Neural cell (in vitro differentiated cells): ENCODE data around the gene PTCH1. TPM values are rescaled to one million over a fixed set of nuclear protein-coding genes. Genes with fewer than 3 reads are reported as not detected.

Experiments used
- H2AFZ ChIP-seq: fragments of 200-600, 300-800 bp; sonication (generic), shearing (Covaris generic); 2 replicates; pipeline ENCODE4 v1.6.0; 2014; ENCODE audit warnings: low read depth, mild to moderate bottlenecking, antibody characterized with exemption, low read length, moderate library complexity
- H3F3A ChIP-seq: fragments of 200-600 bp; shearing (Covaris generic); 2 replicates; pipeline ENCODE4 v1.6.1; 2016; ENCODE audit warnings: mild to moderate bottlenecking, moderate library complexity, mixed read lengths, antibody characterized with exemption, low read length; ENCODE audit not compliant: insufficient read depth, poor library complexity, severe bottlenecking
- H3K27ac ChIP-seq: fragments of 200-600, 300-800 bp; sonication (generic), shearing (Covaris generic); 2 replicates; pipeline ENCODE4 v1.5.1; 2014; ENCODE audit warnings: mild to moderate bottlenecking, low read length, moderate library complexity
- H3K27me3 ChIP-seq: fragments of 300-800, 200-600 bp; sonication (generic), shearing (Covaris generic); 2 replicates; pipeline ENCODE4 v1.6.0; 2014; ENCODE audit warnings: mild to moderate bottlenecking, low read depth, low read length, moderate library complexity; ENCODE audit not compliant: insufficient read depth
- H3K36me3 ChIP-seq: fragments of 300-800, 200-600 bp; sonication (generic), shearing (Covaris generic); 2 replicates; pipeline ENCODE4 v1.5.1; 2014; ENCODE audit warnings: mild to moderate bottlenecking, antibody characterized with exemption, low read length, moderate library complexity; ENCODE audit not compliant: insufficient read depth
- H3K4me2 ChIP-seq: fragments of 300-800, 200-600 bp; sonication (generic), shearing (Covaris generic); 2 replicates; pipeline ENCODE4 v1.6.0; 2014; ENCODE audit warnings: mild to moderate bottlenecking, low read length
- H3K4me3 ChIP-seq: fragments of 300-800, 200-600 bp; sonication (generic), shearing (Covaris generic); 2 replicates; pipeline ENCODE4 v1.5.1; 2014; ENCODE audit warnings: mild to moderate bottlenecking, low read length, moderate library complexity
- H3K79me2 ChIP-seq: fragments of 200-600 bp; shearing (Covaris generic); replicated peaks from 2 replicates; pipeline ENCODE4 v1.6.0; 2014; ENCODE audit warnings: mild to moderate bottlenecking, low read length, moderate library complexity; ENCODE audit not compliant: insufficient read depth
- H3K9ac ChIP-seq: fragments of 300-800, 200-600 bp; sonication (generic), shearing (Covaris generic); 2 replicates; pipeline ENCODE4 v1.6.1; 2016; ENCODE audit warnings: mild to moderate bottlenecking, low read length, mixed read lengths
- H3K9me2 ChIP-seq: fragments of 200-600 bp; shearing (Covaris generic); 2 replicates; pipeline ENCODE4 v1.6.1; 2016; ENCODE audit warnings: mild to moderate bottlenecking, low read length, mixed read lengths; ENCODE audit not compliant: insufficient read depth
- H3K9me3 ChIP-seq: fragments of 200-600, 300-800 bp; sonication (generic), shearing (Covaris generic); 2 replicates; pipeline ENCODE4 v1.6.1; 2016; ENCODE audit warnings: mild to moderate bottlenecking, mixed run types, low read length, moderate library complexity, mixed read lengths
- H4K20me1 ChIP-seq: fragments of 200-600 bp; shearing (Covaris generic); 2 replicates; pipeline ENCODE4 v1.6.1; 2016; ENCODE audit warnings: mild to moderate bottlenecking, mixed run types; ENCODE audit not compliant: insufficient read depth
- EP300 ChIP-seq: fragments of 450-650 bp; conservative IDR thresholded peaks from 2 replicates; pipeline ENCODE4 v1.6.1; 2014; ENCODE audit warnings: antibody characterized with exemption, mild to moderate bottlenecking, moderate library complexity; ENCODE audit not compliant: poor library complexity, severe bottlenecking
- EZH2 ChIP-seq: fragments of 200-600, 300-800 bp; shearing (Covaris generic), sonication (generic); IDR thresholded peaks from 2 replicates; pipeline ENCODE4 v1.6.1; 2014; ENCODE audit warnings: antibody characterized with exemption, low read length, borderline replicate concordance, mild to moderate bottlenecking; ENCODE audit not compliant: insufficient read depth, poor library complexity, severe bottlenecking
- MXI1 ChIP-seq: fragments of 450-650 bp; conservative IDR thresholded peaks from 2 replicates; pipeline ENCODE4 v1.6.1; 2014; ENCODE audit warnings: antibody characterized with exemption, mild to moderate bottlenecking; ENCODE audit not compliant: poor library complexity, severe bottlenecking
- POLR2AphosphoS5 ChIP-seq: IDR thresholded peaks from 2 replicates; pipeline ENCODE4 v1.6.1; 2012
- RAD21 ChIP-seq: fragments of 450-650 bp; conservative IDR thresholded peaks from 2 replicates; pipeline ENCODE4 v1.6.1; 2014; ENCODE audit warnings: antibody characterized with exemption, mild to moderate bottlenecking, moderate library complexity
- SMC3 ChIP-seq: fragments of 450-650 bp; conservative IDR thresholded peaks from 2 replicates; pipeline ENCODE4 v1.6.1; 2014; ENCODE audit warnings: antibody characterized with exemption, mild to moderate bottlenecking, moderate library complexity; ENCODE audit not compliant: poor library complexity
- TAF1 ChIP-seq: IDR thresholded peaks from 2 replicates; pipeline ENCODE4 v1.6.1; 2012; ENCODE audit warnings: low read depth
- polyA plus RNA-seq: library from polyadenylated mRNA; depleted of rRNA; stranded (reverse); fragments of >200 nt; gene quantifications from 2 replicates; pipeline ENCODE4 v1.2.3, GENCODE V29; 2014
- TF ChIP-seq, protein P1 (sequence below): fragments of 450-650 bp; IDR thresholded peaks from 2 replicates; pipeline ENCODE4 v1.5.1; 2014; ENCODE audit warnings: antibody characterized with exemption, mild to moderate bottlenecking, moderate library complexity; ENCODE audit not compliant: poor library complexity, severe bottlenecking
- TF ChIP-seq, protein P2 (sequence below): IDR thresholded peaks from 2 replicates; pipeline ENCODE4 v1.6.1; 2012; ENCODE audit warnings: borderline replicate concordance

Gene PTCH1
- polyA plus RNA-seq, 1 donor from 2014 or later, result 15.6 TPM

DNA sequence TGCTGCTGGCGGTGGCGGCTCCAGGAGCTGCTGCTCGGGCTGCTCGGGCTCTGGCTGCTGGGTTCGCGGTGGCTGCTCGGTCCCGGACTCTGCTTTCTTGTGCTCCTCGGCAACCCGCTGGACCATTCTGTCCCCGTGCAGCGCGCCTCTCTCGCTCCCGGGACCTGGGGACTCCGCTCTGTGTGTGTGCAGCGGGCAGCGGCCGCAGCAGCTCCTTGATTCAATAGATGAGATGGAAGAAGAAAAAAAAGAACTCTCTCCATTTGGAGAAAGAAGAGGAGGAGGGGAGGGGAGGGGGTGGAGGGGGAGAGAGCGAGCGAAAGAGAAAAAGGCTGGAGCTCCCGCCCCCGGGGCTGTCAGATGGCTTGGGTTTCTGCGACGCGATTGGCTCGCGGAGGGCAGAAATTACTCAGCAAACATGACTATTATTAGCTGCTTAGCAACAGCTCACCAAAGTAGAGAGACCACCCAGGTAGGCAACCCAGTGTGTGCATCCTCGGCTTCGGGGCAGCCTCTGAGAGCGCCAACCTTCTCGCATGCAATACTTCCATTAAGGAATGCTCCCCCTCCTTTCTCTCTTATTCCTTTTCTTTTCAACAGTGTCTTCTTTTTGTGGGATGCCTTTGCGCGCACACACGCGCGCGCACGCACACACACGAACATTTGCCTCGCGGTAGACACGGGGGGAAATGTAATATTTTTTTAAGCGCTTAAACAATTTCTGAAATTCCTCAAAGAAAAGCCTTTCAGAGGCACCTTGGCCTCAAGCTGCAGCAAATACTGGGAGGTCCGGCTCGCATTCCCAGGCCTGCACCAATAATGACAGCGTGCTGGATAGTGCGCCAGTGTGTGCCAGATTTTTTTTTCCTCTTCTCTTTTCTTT, 7.6 kb downstream of the PTCH1 start:
- peak overlapping the region; percentile 98 for H3K4me2 ChIP-seq
- peak overlapping the region; percentile 98 for H3K9ac ChIP-seq
- peaks cover 67% of the 10 kb centered on the region for H3K79me2 ChIP-seq
- TF ChIP-seq EZH2, result no peak
- peak; percentile 65 for TF ChIP-seq MXI1
- TF ChIP-seq TAF1, result peak; percentile 94
- TF ChIP-seq SMC3, result peak; percentile 28
- TF ChIP-seq, protein P1, sequence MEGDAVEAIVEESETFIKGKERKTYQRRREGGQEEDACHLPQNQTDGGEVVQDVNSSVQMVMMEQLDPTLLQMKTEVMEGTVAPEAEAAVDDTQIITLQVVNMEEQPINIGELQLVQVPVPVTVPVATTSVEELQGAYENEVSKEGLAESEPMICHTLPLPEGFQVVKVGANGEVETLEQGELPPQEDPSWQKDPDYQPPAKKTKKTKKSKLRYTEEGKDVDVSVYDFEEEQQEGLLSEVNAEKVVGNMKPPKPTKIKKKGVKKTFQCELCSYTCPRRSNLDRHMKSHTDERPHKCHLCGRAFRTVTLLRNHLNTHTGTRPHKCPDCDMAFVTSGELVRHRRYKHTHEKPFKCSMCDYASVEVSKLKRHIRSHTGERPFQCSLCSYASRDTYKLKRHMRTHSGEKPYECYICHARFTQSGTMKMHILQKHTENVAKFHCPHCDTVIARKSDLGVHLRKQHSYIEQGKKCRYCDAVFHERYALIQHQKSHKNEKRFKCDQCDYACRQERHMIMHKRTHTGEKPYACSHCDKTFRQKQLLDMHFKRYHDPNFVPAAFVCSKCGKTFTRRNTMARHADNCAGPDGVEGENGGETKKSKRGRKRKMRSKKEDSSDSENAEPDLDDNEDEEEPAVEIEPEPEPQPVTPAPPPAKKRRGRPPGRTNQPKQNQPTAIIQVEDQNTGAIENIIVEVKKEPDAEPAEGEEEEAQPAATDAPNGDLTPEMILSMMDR, result no peak
- TF ChIP-seq, protein P2, sequence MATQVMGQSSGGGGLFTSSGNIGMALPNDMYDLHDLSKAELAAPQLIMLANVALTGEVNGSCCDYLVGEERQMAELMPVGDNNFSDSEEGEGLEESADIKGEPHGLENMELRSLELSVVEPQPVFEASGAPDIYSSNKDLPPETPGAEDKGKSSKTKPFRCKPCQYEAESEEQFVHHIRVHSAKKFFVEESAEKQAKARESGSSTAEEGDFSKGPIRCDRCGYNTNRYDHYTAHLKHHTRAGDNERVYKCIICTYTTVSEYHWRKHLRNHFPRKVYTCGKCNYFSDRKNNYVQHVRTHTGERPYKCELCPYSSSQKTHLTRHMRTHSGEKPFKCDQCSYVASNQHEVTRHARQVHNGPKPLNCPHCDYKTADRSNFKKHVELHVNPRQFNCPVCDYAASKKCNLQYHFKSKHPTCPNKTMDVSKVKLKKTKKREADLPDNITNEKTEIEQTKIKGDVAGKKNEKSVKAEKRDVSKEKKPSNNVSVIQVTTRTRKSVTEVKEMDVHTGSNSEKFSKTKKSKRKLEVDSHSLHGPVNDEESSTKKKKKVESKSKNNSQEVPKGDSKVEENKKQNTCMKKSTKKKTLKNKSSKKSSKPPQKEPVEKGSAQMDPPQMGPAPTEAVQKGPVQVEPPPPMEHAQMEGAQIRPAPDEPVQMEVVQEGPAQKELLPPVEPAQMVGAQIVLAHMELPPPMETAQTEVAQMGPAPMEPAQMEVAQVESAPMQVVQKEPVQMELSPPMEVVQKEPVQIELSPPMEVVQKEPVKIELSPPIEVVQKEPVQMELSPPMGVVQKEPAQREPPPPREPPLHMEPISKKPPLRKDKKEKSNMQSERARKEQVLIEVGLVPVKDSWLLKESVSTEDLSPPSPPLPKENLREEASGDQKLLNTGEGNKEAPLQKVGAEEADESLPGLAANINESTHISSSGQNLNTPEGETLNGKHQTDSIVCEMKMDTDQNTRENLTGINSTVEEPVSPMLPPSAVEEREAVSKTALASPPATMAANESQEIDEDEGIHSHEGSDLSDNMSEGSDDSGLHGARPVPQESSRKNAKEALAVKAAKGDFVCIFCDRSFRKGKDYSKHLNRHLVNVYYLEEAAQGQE, result peak; percentile 94
- TF ChIP-seq EP300, result peak; percentile 46
- peak; percentile 43 for TF ChIP-seq RAD21
- TF ChIP-seq POLR2AphosphoS5, result peak; percentile 95
- peaks cover 25% of the 10 kb centered on the region for H4K20me1 ChIP-seq
- H3F3A ChIP-seq, result peaks cover 12% of the 10 kb centered on the region
- peak overlapping the region; percentile 98 for H3K27ac ChIP-seq
- H3K9me3 ChIP-seq, result no peaks in the 10 kb centered on the region
- no peaks in the 10 kb centered on the region for H3K9me2 ChIP-seq
- no peak overlapping the region for H2AFZ ChIP-seq
- peaks cover 21% of the 10 kb centered on the region for H3K27me3 ChIP-seq
- H3K36me3 ChIP-seq, result no peaks in the 10 kb centered on the region
- H3K4me3 ChIP-seq, result peak overlapping the region; percentile 98

DNA sequence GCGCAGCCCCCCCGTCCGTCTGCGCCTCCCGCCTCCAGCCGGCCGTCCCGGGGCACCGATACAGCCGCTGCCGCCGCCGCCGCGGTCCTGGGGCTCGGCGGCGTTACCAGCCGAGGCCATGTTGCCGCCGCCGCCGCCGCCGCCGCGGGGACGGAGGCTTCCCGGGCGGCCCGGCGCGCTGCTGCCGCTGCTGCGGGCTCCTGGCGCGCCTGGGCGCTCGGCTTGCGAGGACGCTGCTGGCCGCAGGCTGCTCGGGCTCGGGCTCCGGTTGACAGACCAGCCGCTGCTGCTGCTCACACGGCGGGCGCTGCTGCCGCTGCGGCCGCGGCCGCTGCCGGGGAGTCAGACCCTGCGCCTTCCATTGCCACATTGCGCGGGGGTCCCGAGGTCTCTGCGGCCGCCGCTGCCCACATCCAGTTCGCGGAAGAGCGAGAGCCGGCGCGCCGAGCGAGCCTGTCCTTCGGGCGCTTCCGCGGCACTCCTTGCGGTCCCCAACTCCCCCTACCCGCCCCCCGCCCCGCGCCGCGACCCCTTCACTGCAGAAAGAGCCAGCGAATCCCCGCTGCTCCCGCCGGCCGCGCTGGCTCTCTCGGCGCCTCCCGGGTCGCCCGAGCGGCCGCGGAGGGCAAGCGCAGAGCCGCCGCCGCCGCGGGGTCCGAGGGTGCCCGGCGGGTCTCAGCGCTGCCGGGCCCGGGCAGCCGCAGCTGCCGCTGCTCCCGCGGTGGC, 8.4 kb downstream of the PTCH1 start:
- no peaks in the 10 kb centered on the region for H3K9me3 ChIP-seq
- peaks cover 14% of the 10 kb centered on the region for H3K27me3 ChIP-seq
- no peaks in the 10 kb centered on the region for H3K36me3 ChIP-seq
- H3K4me3 ChIP-seq, result peak overlapping the region; percentile 98
- no peaks in the 10 kb centered on the region for H3K9me2 ChIP-seq
- H4K20me1 ChIP-seq, result peaks cover 27% of the 10 kb centered on the region
- no peak overlapping the region for H2AFZ ChIP-seq
- H3K27ac ChIP-seq, result peak overlapping the region; percentile 98
- TF ChIP-seq, protein P1, result no peak
- TF ChIP-seq TAF1 (no peak), MXI1 (no peak)
- peaks cover 65% of the 10 kb centered on the region for H3K79me2 ChIP-seq
- H3F3A ChIP-seq, result peaks cover 12% of the 10 kb centered on the region
- H3K9ac ChIP-seq, result peak overlapping the region; percentile 98
- H3K4me2 ChIP-seq, result no peak overlapping the region
